Ishikawa (cell line): ENCODE results near the gene OR10H4.
A peak's percentile ranks its signal among the peaks of the same experiment; 100 is the strongest.

ENCODE experiments used
- CEBPB ChIP-seq: IDR thresholded peaks from 2 replicates; pipeline ENCODE4 v1.6.1; 2012
- CREB1 ChIP-seq: IDR thresholded peaks from 2 replicates; pipeline ENCODE4 v1.6.1; 2012; ENCODE audit warnings: low read depth
- EGR1 ChIP-seq: IDR thresholded peaks from 2 replicates; pipeline ENCODE4 v1.6.1; 2012
- EP300 ChIP-seq: IDR thresholded peaks from 2 replicates; pipeline ENCODE4 v1.6.1; 2012; ENCODE audit warnings: borderline replicate concordance
- FOXM1 ChIP-seq: IDR thresholded peaks from 2 replicates; pipeline ENCODE4 v1.6.1; 2012; ENCODE audit warnings: low read depth, borderline replicate concordance
- NFIC ChIP-seq: IDR thresholded peaks from 2 replicates; pipeline ENCODE4 v1.6.1; 2012
- RAD21 ChIP-seq: IDR thresholded peaks from 2 replicates; pipeline ENCODE4 v1.6.1; 2012; ENCODE audit warnings: low read depth
- TAF1 ChIP-seq: IDR thresholded peaks from 2 replicates; pipeline ENCODE4 v1.6.1; 2012; ENCODE audit warnings: low read depth, mild to moderate bottlenecking
- TCF12 ChIP-seq: IDR thresholded peaks from 2 replicates; pipeline ENCODE4 v1.6.1; 2012; ENCODE audit warnings: low read depth
- TEAD4 ChIP-seq: IDR thresholded peaks from 2 replicates; pipeline ENCODE4 v1.6.1; 2012
- YY1 ChIP-seq: IDR thresholded peaks from 2 replicates; pipeline ENCODE4 v1.6.1; 2012; ENCODE audit warnings: low read depth
- ZBTB7A ChIP-seq: IDR thresholded peaks from 2 replicates; pipeline ENCODE4 v1.6.1; 2012; ENCODE audit warnings: low read depth
- TF ChIP-seq, protein P1 (sequence below): IDR thresholded peaks from 2 replicates; pipeline ENCODE4 v1.6.1; 2012
- TF ChIP-seq, protein P2 (sequence below): IDR thresholded peaks from 2 replicates; pipeline ENCODE4 v1.6.1; 2012
- TF ChIP-seq, protein P3 (sequence below): IDR thresholded peaks from 2 replicates; pipeline ENCODE4 v1.6.1; 2012; ENCODE audit warnings: low read depth, mild to moderate bottlenecking

OR10H4 gene

DNA sequence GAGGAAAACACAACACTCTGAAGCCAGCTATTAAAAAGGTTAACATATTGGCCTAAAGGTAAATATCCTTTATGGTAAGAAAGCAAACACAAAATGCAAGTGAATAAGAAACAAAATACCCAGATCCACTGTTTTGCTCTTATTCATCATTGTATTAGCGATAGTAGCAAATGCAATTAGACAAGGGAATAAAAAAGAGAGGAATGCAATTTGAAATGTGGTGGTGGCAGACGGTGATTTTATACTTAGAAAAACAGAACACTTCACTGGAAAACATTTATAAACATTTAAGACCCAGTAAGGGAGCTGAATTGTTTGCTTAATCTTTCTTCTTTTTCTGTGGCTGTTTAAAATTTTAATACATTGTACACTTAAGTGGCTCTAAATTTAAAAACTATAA, 33.7 kb upstream of the OR10H4 start:
- TF ChIP-seq TCF12: no peak
- no peak for TF ChIP-seq YY1
- TF ChIP-seq FOXM1: no peak
- no peak for TF ChIP-seq CEBPB
- TF ChIP-seq, protein P1, sequence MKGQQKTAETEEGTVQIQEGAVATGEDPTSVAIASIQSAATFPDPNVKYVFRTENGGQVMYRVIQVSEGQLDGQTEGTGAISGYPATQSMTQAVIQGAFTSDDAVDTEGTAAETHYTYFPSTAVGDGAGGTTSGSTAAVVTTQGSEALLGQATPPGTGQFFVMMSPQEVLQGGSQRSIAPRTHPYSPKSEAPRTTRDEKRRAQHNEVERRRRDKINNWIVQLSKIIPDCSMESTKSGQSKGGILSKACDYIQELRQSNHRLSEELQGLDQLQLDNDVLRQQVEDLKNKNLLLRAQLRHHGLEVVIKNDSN: no peak
- TF ChIP-seq EGR1: no peak
- no peak for TF ChIP-seq TEAD4
- TF ChIP-seq, protein P2, sequence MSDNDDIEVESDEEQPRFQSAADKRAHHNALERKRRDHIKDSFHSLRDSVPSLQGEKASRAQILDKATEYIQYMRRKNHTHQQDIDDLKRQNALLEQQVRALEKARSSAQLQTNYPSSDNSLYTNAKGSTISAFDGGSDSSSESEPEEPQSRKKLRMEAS: no peak
- TF ChIP-seq EP300: no peak
- TF ChIP-seq RAD21: no peak
- TF ChIP-seq, protein P3, sequence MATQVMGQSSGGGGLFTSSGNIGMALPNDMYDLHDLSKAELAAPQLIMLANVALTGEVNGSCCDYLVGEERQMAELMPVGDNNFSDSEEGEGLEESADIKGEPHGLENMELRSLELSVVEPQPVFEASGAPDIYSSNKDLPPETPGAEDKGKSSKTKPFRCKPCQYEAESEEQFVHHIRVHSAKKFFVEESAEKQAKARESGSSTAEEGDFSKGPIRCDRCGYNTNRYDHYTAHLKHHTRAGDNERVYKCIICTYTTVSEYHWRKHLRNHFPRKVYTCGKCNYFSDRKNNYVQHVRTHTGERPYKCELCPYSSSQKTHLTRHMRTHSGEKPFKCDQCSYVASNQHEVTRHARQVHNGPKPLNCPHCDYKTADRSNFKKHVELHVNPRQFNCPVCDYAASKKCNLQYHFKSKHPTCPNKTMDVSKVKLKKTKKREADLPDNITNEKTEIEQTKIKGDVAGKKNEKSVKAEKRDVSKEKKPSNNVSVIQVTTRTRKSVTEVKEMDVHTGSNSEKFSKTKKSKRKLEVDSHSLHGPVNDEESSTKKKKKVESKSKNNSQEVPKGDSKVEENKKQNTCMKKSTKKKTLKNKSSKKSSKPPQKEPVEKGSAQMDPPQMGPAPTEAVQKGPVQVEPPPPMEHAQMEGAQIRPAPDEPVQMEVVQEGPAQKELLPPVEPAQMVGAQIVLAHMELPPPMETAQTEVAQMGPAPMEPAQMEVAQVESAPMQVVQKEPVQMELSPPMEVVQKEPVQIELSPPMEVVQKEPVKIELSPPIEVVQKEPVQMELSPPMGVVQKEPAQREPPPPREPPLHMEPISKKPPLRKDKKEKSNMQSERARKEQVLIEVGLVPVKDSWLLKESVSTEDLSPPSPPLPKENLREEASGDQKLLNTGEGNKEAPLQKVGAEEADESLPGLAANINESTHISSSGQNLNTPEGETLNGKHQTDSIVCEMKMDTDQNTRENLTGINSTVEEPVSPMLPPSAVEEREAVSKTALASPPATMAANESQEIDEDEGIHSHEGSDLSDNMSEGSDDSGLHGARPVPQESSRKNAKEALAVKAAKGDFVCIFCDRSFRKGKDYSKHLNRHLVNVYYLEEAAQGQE: no peak
- no peak for TF ChIP-seq ZBTB7A
- TF ChIP-seq CREB1: no peak
- TF ChIP-seq TAF1: no peak
- TF ChIP-seq NFIC: no peak

DNA sequence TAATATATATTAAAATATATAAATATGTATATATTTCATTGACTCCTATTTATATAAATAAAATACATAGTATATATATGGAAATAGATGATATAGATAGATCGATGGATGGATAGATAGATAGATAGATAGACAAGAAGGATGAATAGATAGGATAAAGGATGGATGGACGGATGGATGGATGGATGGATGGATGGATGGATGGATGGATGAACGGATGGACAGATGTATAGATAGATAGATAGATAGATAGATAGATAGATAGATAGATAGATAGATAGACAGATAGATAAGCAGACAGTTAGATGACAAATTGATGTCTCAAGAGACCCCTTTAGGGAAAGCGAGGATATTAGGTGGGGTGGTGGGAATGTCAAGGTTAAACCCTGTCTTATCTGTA, 29.6 kb upstream of the OR10H4 start:
- no peak for TF ChIP-seq EP300
- TF ChIP-seq, protein P3: no peak
- TF ChIP-seq, protein P2: no peak
- TF ChIP-seq YY1: no peak
- TF ChIP-seq ZBTB7A: no peak
- TF ChIP-seq NFIC: no peak
- no peak for TF ChIP-seq FOXM1
- no peak for TF ChIP-seq TAF1
- no peak for TF ChIP-seq CREB1

DNA sequence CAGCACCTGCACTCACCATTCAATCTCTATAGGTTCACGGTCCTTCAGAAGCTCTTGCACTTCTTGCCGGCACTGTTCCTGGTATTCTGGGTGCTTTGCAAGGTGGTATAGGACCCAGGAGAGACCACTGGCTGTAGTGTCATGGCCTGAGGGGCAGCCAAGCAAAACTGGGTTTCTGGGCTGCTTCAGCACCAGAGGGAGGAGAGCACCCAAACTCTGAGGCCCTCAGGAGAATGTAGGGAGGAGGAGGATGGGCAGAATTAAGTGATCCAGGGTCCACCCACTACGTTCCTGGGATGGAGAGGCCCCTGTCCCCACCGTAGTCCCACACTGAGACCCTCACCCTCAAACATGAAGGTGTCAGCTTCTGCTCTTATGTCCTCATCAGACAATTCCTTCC, 26.8 kb upstream of the OR10H4 start:
- TF ChIP-seq, protein P3: peak; percentile 54; the same call in 1 of the 2 replicates
- TF ChIP-seq NFIC: no peak

DNA sequence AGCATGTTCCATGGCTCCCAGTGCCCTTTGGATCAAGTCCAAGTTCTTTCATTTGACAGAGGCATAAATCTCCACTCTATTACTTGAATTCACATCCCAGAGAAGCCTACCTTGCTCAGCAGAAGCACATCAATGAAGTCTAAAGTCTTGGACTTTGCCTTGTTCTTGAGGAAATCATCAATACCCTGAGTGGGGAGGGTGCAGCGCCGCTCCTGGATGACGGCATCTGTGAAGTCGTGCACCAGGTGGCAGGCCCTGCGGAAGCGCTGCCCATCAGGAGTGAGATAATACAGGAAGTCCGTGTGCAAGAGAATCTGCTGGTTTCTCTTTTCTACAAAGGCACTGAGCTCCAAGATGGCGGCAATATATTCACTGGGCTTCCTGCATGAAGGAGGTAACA, 25.1 kb upstream of the OR10H4 start:
- TF ChIP-seq, protein P3: no peak

DNA sequence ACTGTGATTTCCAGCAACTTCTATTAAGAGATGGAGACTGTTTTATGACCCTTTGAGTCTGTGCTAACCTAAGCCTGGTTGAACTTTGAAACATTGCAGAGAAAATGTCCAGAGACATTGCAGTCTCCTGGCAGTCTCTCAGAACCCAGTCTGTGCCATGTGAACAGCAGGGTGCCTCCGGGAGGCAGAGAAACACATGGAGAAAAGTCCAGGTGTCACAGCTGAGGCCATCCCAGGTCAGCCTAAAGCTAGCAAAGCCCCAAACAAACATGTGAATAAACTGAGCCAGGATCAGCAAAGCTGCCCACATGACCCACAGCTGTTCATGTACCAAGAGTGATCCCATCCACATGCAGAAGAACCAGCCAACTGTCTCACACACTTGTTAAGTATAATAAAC, 22.3 kb upstream of the OR10H4 start:
- TF ChIP-seq YY1 (no peak), FOXM1 (no peak)
